ENCODE data around the gene SETD3.

Gene SETD3

GRCh38 chr14:99422228-99423010 lies 58.2 kb downstream of the SETD3 start:
- no peak for DNase-seq (ENCODE audit: low read depth)

GRCh38 chr14:99420711-99421110 lies 59.9 kb downstream of the SETD3 start:
- DNase-seq (ENCODE audit: low read depth), result no peak

- no peak for DNase-seq (ENCODE audit: low read depth)
These were observed 60.8 kb downstream of the SETD3 start for GRCh38 chr14:99419905-99420304.

GRCh38 chr14:99418242-99418641 lies 62.4 kb downstream of the SETD3 start:
- no peak for DNase-seq (ENCODE audit: low read depth)

GRCh38 chr14:99416909-99417308 lies 63.8 kb downstream of the SETD3 start:
- no peak for DNase-seq (ENCODE audit: low read depth)

- peak; percentile 77 for DNase-seq (ENCODE audit: low read depth)
These were observed 65.0 kb downstream of the SETD3 start for GRCh38 chr14:99415496-99416281.

GRCh38 chr14:99413911-99414310 lies 66.7 kb downstream of the SETD3 start:
- DNase-seq (ENCODE audit: low read depth), result no peak

- DNase-seq (ENCODE audit: low read depth), result no peak
These were observed 67.5 kb downstream of the SETD3 start for GRCh38 chr14:99413172-99413571.

GRCh38 chr14:99412117-99413061 lies 68.3 kb downstream of the SETD3 start:
- DNase-seq (ENCODE audit: low read depth), result no peak

- no peak for DNase-seq (ENCODE audit: low read depth)
These were observed 70.6 kb downstream of the SETD3 start for GRCh38 chr14:99410019-99410418.

GRCh38 chr14:99408971-99409289 lies 71.7 kb downstream of the SETD3 start:
- no peak for DNase-seq (ENCODE audit: low read depth)

GRCh38 chr14:99408286-99408970 lies 72.2 kb downstream of the SETD3 start:
- DNase-seq (ENCODE audit: low read depth), result no peak

- DNase-seq (ENCODE audit: low read depth), result no peak
These were observed 73.2 kb downstream of the SETD3 start for GRCh38 chr14:99407416-99407815.

GRCh38 chr14:99402950-99403349 lies 77.7 kb downstream of the SETD3 start:
- DNase-seq (ENCODE audit: low read depth), result no peak

GRCh38 chr14:99402285-99402648 lies 78.4 kb downstream of the SETD3 start:
- no peak for DNase-seq (ENCODE audit: low read depth)

- DNase-seq (ENCODE audit: low read depth), result no peak
These were observed 78.9 kb downstream of the SETD3 start for GRCh38 chr14:99401621-99402284.

GRCh38 chr14:99401211-99401610 lies 79.4 kb downstream of the SETD3 start:
- no peak for DNase-seq (ENCODE audit: low read depth)

- no peak for DNase-seq (ENCODE audit: low read depth)
These were observed 83.0 kb downstream of the SETD3 start for GRCh38 chr14:99397698-99398097.

- DNase-seq (ENCODE audit: low read depth), result no peak
These were observed 84.6 kb downstream of the SETD3 start for GRCh38 chr14:99395909-99396530.

GRCh38 chr14:99394602-99395156 lies 86.0 kb downstream of the SETD3 start:
- no peak for DNase-seq (ENCODE audit: low read depth)
